NCI-H146 treated with DMSO at 0.1 percent for 48 hours (cell line): ENCODE results near the gene DPAGT1.
"Not testable (repeated sequence)": the region's sequence is repeated elsewhere in the genome, so short reads cannot be mapped to it uniquely, and the experiment has no call there.

ENCODE experiments used
- DNase-seq: peaks from one replicate; lab custom pipeline; 2025; ENCODE audit not compliant: unreplicated experiment; lab: John Stamatoyannopoulos, UW

DPAGT1 gene

DNA sequence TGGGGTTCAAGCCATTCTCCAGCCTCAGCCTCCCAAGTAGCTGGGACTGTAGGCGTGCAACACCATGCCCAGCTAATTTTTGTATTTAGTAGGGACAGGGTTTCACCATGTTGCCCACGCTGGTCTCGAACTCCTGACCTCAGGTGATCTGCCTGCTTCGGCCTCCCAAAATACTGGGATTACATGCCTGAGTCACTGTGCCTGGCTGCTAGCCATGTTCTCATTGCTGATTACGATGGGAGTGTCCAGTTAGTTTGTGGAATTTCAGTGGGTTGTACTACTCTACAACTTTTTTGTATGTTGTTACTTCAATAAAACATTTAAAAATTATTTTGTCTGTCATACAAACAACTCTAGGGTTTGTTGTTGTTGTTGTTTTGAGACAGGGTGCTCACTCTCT, 38.9 kb downstream of the DPAGT1 start:
- DNase-seq: no peak

DNA sequence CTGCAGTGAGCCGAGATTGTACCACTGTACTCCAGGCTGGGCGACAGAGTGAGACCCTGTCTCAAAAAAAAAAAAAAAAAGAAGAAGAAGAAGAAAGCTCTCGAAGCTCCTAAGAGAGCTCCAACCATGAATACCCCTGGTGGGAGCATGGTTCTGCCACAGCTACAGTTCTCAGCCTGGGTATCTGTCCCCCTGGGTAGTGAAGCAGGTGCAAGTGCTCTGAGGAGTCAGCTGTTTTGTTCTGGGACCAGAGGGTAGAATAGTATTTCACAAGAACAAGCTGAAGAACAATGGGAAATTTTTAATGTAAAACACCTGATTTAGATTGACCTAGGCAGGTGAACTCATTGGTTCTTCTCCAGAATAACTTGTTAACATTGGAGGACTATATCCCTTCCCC, 40.4 kb downstream of the DPAGT1 start:
- DNase-seq: no peak

DNA sequence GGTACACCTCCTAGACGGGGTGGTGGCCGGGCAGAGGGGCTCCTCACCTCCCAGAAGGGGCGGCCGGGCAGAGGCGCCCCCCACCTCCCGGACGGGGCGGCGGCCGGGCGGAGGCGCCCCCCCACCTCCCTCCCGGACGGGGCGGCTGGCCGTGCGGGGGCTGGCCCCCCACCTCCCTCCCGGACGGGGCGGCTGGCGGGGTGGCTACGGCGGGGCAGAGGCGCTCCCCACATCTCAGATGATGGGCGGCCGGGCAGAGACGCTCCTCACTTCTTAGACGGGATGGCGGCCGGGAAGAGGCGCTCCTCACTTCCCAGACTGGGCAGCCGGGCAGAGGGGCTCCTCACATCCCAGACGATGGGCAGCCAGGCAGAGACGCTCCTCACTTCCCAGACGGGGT, 42.5 kb downstream of the DPAGT1 start:
- DNase-seq: not testable (repeated sequence)

DNA sequence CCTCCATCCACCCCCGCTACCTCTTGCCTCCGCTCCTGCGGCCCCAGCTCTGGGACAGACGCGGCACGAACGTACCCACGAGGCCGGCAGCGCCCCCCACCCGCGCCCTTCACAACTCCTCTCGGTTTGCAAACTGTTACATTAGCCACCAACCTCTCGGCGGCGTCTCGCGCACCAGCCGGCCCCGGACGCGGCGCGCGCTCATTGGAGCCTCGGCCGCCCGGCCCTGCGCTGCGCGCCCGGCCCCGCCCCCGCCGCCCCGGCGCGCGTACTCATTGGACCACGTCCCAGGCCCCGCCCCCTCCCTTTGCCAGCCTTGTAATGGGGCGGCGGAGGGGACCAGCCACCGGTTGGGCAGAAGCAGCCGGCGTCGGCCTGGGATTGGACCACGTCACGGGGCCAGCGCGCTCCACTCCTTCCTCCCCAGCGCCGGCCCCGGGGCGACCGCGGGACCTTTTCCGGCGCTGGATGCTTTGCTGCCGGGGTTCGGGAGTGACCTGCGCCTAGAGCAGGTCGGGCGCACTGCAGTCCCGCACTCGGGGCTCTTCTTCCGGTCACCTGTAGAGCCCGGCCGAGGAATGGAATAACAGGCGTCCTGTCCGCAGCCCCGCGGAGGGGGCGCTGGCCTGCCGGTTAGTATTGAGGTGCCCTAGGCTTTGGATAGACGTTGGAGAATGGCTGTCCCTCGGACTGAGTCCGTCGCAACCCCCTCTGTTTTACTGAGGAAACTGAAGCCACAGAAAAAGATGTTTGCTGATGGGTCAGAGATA, 44.5 kb downstream of the DPAGT1 start, which contains the start of gene HYOU1:
HYOU1 (minus strand) TSS at position 206 of the 770 bp plus-strand sequence. CDS start 1,045 bp downstream, outside the sequence.
- DNase-seq: peak; percentile 89

DNA sequence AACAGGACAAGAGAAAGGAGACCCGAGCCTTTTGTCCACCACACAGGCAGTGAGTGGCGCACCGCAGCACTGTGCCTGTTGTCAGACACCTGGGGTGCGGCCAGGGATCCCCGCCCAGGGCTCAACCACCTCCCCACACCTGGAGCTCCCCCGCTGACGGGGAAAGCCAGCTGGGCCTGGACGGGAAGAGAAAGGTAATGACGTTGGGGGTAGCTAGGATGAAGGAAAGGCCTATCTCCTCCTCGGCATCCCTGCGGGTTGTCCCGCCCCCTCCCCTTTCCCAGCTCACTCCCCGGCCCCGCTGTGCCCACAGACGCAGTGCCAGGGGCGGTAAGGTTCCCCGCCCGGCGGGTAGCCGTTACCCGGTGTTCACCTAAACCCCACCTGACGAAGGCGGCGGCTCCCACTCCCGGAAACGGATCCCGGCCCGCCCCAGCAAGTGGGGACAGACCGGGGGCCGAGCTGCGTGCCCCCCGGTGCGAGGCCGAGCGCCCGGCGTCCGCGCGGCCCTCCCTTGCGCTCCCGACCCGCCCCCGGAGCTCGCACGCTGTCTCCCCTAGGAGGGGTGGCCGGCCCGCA, 45.1 kb downstream of the DPAGT1 start:
- peak; percentile 28 for DNase-seq

DNA sequence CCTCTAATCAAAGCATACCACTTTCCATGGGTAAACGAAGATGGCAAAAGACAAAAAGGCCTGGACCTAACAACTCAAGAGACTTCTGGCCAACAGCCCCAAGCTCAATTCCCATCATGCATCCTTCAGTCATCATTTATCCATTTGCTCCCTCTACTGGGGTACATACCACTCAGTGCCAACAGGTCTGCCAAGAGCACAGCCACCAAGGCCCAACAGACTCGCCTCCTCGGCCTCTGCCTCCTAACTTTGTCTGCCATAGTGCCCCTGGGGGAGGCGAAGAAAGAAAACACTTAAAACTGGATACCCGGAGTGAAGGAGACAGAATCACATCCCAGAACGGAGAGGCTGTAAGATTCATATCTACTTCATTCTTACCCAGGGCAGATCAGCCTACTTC, 45.8 kb downstream of the DPAGT1 start:
- no peak for DNase-seq

DNA sequence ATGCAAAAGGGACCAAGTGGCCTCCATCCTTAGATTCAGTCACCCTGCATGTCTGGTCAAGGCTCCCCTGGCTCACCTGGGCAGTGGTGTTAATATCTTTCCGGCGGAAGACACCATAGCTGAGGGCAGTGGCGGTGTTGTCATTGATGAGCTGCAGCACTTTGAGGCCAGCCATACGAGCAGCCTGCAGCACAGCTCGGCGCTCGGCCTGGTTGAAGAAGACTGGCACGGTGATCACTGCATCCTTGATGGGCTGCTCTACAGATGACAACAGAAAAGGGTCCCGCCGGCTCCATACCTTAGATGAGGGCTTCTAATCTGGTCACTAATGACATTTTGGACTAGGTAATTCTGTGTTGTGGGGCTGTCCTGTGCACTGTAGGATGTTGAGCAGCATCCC, 47.2 kb downstream of the DPAGT1 start:
- DNase-seq: no peak

DNA sequence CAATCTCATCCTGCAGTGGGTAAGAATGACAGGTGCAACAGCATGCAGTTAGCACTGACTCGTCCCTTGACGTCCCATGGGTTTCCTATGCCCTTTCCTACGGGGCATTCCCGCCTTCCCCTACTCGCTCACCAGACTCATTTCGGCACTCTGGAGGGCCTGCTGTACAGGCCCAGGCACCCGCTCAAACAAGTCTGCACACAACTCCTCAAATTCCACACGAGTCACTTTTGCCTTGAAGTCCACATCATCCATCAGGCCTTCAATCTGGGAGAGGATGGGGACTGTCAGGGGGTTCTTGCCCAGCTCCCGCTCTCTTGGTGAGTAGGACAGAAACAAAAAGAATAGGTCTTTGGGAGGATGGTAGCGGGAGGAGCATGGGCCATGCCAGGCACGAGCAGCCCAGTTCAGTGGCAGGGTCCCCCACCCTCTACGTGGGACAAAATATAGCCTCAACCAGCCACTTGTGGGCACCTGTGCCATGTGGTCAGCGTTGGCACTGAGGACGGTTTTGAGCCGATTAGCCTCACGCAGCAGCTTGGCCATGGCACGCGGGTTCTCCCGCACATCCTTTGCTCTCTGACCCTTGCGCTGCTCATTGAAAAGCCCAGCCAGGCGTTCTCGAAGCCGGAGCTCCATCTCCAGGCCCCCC, 49.4 kb downstream of the DPAGT1 start:
- no peak for DNase-seq

DNA sequence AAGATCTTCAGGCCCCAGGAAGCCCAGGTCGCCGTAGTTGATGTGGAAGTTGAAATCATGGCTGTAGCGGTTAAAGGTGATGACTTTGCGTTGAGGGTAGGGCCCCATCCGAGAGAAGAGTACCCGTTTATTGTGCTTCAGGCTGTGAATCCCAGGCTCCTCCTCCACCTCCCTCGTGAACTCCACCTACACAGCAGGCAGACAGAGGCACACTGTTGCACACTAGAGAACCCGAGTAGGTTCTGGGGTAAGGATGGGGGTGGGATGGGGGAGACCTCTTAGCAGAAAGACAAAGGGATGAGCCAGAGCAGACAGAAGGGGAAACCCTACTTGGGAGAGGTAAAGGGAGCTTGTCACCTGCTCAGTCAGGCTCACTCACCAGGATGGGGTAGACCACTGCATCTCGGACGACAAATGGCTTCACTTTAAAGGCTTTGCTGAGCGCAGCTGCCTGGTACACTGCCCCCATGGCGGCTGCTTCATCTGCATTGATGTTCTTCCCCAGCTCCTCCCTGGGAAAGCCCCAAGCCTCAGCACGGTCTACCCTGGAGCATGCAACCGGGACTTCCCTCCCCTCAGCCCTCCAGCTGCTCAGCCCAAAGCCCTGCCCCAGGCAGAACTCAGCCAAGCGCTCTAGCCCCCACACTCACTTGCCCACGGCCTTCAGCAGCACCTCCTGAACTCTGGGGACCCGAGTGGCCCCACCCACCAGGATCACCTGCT, 50.1 kb downstream of the DPAGT1 start:
- no peak for DNase-seq

DNA sequence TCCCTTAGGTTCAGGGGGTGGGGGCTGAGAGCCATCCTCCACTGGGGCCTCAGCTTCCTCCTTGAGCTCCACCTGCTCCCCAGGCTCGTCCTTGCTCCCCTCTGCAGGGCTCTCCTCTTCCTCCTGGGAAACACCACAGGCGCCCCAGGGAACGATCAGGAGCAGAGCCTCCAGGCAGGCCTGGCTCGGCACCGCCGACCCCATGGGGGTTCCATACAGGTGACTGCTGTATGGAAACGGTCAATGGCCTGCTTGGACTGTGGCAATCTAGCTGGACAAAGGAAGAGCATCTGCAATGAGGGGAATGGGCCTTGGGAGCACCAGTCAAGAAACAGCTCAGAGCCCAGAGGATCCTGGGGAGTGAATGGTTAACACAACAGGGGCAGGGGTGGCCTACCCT, 52.6 kb downstream of the DPAGT1 start:
- DNase-seq: no peak

DNA sequence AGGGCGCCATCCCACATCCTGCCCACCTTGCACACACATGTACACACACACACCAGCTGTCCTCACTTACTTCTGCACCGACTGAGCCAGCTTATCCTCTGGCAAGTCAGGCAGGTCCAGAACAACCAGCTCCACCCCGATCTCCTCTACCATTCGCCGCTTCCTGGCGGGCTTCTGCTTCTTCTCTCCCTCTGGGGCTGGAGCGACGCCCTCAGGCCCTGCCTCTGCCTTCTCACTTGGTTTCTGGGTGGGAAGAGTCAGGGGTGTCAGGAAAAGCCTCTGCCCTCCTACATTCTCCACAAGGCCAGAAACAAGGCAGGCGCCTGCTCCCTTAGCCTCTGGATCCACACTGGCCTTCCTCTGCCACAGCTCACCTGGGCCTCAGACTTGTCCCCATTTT, 53.0 kb downstream of the DPAGT1 start:
- no peak for DNase-seq

DNA sequence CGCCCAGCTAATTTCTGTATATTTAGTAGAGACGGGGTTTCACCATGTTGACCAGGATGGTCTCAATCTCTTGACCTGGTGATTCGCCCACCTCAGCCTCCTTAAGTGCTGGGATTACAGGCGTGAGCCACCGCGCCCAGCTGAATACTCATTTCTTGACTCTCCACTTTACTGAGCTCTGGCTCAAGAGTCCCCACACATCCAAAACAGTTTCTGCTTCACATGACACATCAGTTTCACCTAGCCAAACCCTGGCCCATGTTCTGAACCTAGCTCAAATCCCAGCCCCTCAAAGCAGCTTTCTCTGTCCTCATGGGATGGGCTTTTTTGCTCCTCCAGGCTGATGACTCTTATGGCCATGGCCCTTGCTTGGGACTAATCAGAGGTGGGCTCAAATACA, 54.4 kb downstream of the DPAGT1 start:
- no peak for DNase-seq
